Glomerular endothelial cell (primary cell): ENCODE results near the gene MATN3. TPM values are rescaled to one million over a fixed set of nuclear protein-coding genes. Genes with fewer than 3 reads are reported as not detected.

Experiments
- DNase-seq: peaks from one replicate; pipeline ENCODE4 v3.0.0-alpha.2; 2011; ENCODE audit warnings: low read depth, low spot score; ENCODE audit errors: extremely low read depth
- total RNA-seq: library from RNA; depleted of rRNA; stranded (reverse); fragments of >200 nt; gene quantifications from 2 replicates; pipeline ENCODE4 v1.2.3, GENCODE V29; 2015

Gene MATN3
- total RNA-seq, 1 donor from 2014 or later = 1.9 TPM

- DNase-seq = no peak
These were observed 70.3 kb downstream of the MATN3 start for GRCh38 chr2:19942199-19942598.

Other genes with a start within 250 kb of the MATN3 start
- 1.7 and 7.0 TPM in 2 replicates for gene TTC32, start 110.7 kb downstream of the MATN3 start, total RNA-seq
- gene WDR35, start 22.6 kb downstream of the MATN3 start, total RNA-seq = 5.2 and 5.7 TPM in 2 replicates
- 158 and 175 TPM in 2 replicates for gene LAPTM4A, start 39.0 kb upstream of the MATN3 start, total RNA-seq
- 7.4 and 17.5 TPM in 2 replicates for gene SDC1, start 212.5 kb upstream of the MATN3 start, total RNA-seq